HG03342 (cell line): ENCODE results near the gene SAP30BP.

ENCODE experiments used
- ATAC-seq: cut with Tn5 transposase; IDR thresholded peaks from one replicate; pipeline ENCODE4 v1.9.1; 2021; ENCODE audit warnings: mild to moderate bottlenecking, moderate library complexity; ENCODE audit not compliant: unreplicated experiment

The SAP30BP gene

DNA sequence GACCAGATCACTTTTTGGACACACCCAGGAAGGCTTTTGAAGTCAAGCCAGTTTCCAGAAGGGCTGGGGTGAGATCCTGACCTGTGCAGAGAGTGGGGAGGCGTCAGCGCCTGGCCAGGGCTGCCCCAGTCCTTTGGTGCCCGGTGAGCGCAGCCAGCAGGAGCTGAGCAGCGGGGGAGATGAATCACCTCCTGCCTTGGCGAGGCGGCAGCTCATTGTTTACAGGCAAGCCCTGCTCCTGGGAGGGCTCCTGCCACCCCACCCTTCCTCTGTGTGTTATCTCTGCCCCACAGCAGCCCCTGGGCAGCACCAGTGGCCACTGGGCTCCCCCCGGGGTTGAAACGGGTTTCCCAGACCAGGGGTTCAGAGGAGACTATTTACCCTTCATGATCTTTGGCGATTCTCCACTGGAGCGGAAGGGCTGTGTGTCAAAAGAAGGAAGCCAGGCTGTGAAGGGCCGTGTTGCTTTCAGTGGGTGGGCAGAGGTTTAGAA is 40.0 kb downstream of the SAP30BP start:
- ATAC-seq: no peak

DNA sequence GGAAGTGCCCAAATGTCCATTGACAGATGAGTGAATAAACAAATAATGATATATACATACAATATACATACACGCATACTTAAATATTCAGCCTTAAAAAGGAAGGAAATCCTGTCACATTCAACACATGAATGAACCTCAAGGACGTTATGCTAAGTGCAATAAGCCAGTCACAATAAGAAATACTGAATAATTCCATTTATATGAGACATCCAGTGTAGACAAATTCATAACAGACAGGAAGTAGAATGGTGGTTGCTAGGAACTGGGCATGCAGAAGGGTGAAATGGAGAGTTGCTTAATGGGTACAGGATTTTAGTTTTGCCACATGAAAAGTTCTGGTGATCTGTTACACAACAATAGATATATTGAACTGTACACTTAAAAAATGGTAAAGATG is 45.3 kb downstream of the SAP30BP start:
- no peak for ATAC-seq

DNA sequence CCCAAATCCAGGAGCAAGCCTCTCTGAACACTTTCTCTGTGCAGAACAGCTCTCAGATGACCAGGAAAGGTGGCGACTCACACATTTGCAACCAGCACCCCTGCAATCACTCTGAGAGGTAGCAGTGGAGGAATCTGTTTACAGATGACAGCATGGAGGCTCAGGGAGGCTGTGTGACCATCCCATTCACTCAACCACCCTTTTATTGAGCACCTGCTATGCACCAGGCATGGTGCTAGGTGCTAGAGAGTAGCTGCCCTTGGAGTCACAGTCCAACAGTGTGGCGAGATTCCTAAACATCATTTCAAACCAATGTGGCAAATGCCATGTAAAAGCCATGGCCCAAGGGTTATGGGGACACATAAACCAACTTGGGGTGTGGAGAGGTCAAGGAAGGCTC is 52.6 kb downstream of the SAP30BP start:
- ATAC-seq: no peak

DNA sequence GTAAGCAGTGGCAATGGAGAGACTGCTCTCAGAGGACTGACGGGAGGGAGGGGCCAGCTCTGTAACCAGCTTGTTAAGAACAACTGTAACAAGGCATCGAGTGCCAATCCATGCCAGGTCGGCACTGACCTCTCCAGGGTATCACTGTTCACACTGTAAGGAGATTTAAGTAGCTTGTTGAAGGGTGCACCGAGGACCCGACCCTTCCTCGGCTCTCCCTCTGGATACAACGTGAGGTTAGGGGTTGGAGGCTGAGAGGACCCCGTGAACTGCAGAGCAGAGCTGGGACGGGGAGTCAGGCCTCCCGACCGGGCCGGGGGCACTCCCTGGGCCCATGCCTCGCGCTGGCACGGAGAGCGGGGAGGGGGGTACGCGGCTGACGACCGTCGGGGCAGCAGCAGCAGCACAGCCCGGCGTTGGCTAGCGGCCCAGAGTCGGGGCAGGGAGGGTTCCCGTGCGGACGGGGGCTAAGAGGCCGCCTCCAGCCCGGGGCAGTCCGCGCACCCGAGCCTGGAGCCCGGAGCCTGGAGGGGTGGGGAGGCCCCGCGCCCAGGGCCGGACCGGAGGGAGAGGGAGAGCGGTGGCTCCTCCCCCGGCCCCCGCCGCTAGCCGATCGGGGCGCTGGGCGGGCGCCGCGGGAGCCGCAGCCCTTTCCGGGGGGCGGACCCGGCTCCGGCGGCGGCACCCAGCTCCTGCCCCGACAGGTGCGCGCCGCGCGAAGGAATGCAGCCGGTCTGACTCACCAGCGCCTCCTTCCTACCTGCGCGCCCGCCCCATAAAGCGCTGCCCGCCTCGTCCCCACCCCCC is 53.7 kb downstream of the SAP30BP start, which contains the start of gene ITGB4:
Gene ITGB4 (plus strand): TSS at position 804 of the 807 bp plus-strand sequence. CDS start 3,245 bp downstream, outside the sequence.
- no peak for ATAC-seq

DNA sequence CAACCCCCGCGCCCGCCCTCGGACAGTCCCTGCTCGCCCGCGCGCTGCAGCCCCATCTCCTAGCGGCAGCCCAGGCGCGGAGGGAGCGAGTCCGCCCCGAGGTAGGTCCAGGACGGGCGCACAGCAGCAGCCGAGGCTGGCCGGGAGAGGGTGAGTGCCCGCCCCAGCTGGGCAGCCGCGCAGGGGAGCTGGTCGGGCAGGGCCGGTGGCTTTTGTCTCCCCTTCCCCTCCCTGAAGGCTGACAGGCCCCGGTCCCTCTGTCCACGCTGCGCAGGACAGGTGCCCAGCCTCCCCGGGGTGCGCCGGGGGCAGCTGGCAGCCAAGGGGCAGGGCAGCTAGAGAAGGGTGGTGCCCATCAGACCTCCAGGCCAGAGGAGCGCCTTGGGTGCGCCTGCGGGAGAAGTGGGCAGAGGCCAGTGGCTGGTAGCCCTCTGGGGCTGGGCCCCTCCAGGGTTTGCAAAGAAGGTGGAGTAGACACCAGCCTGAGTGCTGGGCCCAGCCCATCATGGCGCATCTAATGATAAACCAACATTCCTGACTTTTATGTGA is 54.4 kb downstream of the SAP30BP start:
- no peak for ATAC-seq

DNA sequence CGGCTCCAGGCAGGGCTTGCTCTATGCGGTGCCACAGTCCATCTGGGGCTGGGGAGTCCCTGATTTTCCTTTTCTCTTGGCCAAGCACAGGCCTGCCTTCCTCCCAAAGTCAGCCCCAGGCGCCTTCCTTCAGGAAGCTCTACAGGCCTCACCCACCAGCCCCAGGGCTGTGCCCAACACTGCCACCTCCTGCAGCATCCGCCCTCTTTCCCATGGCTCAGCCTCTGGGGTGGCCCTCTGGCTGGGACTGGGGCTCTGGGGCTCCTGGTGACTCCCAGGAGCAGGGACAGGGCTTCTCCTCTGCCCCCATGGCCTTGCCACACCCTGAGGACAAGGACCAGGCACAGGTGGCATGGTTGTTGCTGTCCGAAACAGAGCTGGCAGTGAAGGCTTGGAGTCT is 54.9 kb downstream of the SAP30BP start:
- no peak for ATAC-seq

DNA sequence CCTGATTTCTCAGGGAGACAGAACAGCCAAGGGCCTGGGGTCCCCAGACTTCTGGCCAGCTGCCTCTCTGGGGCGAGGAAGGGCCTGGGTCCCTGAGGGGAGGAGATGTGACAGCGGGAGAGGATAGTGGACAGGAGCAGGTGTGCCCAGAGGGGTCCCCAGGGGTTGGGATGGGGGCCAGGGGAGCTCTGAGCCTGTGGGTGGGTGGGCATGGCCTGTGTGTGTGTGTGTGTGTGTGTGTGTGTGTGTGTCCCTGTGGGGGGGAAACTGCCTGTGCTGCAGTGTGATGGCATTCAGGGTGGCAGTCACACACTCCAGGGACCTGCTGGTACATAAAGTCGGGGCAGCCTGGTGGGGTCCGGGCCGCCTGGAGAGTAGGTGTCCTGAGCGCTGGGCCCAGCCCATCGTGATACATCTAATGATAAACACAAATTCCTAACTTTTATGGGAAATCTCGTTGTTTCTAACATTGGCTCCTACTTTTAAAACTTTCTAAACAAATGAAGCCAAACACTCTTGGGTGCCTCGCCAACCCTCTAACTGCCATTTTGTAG is 55.5 kb downstream of the SAP30BP start:
- no peak for ATAC-seq

DNA sequence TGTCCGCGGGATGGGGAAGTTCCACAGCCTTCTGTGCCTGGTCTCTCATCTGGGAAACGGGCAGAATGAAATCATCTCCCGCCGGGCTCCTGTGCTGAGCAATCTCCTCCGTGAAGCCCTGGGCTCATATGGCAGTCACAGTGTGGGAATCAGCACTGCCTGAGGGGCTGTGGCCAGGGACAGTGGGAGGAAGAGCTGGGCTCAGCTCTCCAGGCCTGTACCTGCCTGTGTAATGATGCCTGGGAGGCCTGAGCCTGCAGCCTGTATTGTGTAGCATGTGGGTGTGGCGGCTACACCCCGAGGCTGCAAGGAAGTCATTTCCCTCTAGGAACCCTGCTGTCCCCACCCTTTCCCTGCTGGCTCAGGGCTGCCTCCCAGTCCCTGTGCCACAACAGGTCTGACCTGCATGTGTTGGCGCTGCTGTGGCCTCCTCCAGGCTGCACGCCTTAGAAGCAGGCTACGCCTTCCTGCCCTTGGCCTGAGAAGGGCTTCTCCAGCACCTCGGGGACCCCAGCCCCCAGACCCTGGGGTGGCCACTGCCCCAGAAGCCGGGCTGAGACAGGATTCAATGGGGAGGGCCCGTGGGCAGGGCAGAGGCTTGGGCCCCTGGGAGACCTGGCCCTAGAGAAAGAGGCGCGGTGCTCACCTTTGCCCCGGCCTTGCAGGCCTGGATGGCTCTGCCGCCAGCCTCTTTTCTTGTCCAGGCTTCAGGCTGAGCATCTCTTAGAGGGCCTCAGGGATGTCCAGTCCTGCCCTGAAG is 56.2 kb downstream of the SAP30BP start:
- ATAC-seq: no peak

DNA sequence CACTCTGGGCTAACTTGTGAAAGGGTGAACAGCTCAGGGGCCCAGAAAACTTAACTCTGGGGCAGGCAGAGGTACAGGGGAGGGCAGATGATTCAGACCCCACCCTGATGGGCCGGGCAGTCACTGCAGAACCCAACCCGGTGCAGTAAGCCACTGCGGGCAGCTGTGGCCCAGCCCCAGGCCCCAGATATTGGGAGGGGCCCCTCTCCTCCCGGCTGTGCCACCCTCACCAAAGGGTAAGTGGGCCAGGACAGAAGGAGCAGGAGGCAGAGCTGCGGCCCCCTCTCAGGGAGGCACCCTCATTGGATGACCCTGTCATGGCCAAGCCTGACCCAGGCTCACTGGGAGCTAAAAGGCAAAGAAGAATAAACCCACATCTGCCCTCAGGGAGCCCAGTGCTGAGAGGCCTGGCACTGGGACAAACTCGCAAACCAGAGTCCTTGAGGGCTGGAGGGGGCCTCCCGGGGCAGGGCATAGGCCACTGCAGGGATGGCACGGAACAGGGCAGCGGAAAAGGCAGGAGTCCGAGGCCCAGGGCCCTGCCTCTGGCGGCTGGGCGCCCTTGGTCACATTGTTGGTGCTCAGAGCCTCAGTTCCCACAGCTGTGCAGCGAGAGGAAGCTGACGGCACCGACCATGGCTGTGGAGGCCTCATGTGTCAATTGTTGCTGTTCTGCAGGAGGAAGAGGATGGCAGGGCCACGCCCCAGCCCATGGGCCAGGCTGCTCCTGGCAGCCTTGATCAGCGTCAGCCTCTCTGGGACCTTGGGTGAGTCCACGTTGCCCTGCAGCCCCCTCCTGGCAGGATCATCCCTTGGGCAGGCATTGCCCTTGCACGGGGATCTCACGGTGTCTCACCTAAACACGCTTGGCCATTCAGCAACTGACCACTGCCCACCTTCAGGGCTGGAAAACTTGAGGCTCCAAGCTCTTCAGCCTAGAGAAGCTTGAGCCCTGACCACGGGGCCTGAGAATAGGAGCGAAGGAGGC is 57.2 kb downstream of the SAP30BP start:
- no peak for ATAC-seq

DNA sequence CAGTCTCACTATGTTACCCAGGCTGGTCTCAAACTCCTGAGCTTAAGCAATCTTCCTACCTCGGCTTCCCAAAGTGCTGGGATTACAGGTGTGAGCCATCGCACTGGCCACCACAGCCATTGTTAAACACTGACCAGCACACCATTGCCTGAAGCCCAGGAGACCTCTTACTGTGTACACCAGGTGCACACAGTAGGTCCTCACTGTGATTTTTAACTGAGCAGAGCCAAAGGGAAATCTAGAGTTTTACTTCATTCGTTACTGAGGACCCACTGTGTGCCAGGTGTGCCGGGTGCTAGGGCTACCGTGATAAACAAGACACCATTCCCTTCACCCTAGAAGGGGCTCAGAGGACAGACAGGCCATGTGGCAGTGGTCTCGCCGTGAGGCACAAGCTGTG is 58.4 kb downstream of the SAP30BP start:
- no peak for ATAC-seq

DNA sequence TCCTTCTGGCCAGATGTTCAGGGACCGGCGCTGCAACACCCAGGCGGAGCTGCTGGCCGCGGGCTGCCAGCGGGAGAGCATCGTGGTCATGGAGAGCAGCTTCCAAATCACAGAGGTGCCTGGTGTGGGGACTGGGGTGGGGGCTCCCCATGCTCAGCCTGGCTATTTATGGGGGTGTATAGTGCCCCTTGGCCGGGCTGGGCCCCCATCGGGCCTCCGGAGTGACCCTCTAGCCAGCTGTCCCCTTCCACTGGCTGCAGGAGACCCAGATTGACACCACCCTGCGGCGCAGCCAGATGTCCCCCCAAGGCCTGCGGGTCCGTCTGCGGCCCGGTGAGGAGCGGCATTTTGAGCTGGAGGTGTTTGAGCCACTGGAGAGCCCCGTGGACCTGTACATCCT is 60.3 kb downstream of the SAP30BP start:
- no peak for ATAC-seq

DNA sequence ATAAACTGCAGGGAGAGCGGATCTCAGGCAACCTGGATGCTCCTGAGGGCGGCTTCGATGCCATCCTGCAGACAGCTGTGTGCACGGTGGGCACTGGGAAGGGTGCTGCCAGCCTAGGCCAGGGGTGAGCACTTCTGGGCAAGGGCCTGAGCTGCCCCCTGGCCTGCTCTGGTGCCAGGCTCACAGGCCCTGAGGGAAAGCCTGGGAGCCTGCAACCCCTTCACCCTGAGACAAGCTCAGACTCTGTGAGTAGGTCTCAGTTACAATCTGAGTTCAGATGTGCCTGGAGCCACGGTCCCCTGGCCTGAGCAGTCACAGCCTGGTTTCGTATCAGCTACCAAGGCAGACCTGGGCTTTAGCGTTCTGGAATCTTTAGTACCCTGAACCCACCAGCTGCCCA is 62.2 kb downstream of the SAP30BP start:
- no peak for ATAC-seq

DNA sequence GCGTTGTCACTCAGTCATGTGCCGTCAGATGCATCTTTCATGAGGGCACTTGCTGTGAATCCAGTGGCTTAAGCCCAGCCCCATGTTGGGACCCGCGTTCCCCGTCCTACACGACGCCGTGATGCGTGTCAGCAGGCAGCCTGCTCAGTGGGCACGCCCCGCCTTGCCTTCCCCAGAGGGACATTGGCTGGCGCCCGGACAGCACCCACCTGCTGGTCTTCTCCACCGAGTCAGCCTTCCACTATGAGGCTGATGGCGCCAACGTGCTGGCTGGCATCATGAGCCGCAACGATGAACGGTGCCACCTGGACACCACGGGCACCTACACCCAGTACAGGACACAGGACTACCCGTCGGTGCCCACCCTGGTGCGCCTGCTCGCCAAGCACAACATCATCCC is 62.9 kb downstream of the SAP30BP start:
- ATAC-seq: no peak

DNA sequence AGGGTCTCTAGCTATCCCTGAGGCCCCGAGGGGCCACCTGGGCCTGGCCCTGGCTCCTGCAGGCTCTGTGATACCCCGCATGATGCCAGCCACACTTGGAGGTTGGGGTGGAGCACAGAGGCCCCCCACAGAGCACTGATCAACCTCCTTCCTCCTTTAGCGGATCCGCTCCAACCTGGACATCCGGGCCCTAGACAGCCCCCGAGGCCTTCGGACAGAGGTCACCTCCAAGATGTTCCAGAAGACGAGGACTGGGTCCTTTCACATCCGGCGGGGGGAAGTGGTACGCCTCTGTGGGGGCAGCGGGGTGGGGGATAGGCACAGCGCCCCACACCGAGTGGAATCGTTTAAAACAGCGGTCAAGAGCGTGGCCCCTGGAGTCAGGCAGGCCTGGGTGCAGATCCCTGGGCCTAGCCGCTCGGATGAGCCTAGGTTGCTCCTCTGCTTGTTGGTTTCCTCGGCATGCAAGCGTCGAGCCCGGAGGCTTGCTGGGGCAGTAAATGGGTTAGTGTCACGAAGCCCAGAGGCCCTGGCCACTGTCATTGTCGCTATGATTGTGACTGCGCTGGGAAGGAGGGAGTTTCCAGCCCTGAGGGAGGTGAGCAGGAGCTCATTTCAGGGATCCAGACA is 64.1 kb downstream of the SAP30BP start:
- ATAC-seq: no peak

DNA sequence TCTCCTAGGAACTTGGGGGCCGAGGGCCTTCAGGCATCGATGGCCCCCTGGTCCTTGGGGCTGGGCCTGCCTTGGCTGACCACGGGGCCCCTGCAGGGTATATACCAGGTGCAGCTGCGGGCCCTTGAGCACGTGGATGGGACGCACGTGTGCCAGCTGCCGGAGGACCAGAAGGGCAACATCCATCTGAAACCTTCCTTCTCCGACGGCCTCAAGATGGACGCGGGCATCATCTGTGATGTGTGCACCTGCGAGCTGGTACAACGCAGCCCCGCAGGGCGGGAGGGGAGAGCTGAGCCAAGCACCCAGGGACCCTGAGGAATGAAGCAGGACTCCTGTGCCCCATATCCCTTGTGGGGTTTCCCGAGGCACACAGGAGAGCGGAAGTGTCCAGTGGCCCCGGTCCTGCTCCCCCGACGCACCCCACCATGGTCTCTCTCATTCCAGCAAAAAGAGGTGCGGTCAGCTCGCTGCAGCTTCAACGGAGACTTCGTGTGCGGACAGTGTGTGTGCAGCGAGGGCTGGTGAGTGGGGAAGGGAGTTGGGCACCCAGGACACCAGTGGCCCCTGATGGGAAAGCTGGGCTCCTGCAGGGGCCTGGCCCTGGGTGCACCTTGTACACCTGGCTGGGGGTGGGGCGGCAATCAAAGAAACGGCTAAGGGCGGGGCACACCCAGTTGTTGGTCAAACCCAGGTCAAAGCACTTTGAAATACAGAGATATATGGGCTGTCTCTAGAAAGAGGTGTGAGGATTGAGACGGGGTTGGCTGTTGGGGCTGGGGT is 64.8 kb downstream of the SAP30BP start:
- no peak for ATAC-seq

DNA sequence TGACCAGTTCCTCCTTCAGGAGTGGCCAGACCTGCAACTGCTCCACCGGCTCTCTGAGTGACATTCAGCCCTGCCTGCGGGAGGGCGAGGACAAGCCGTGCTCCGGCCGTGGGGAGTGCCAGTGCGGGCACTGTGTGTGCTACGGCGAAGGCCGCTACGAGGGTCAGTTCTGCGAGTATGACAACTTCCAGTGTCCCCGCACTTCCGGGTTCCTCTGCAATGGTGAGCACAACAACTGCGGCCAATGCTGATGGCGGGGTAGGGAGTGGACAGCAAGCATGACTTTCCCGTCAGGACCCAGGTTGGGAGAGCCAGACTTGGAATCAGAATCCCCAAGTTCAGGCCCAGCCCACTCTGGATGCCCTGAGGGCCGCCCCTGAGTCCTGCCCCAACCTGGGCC is 66.3 kb downstream of the SAP30BP start:
- no peak for ATAC-seq

DNA sequence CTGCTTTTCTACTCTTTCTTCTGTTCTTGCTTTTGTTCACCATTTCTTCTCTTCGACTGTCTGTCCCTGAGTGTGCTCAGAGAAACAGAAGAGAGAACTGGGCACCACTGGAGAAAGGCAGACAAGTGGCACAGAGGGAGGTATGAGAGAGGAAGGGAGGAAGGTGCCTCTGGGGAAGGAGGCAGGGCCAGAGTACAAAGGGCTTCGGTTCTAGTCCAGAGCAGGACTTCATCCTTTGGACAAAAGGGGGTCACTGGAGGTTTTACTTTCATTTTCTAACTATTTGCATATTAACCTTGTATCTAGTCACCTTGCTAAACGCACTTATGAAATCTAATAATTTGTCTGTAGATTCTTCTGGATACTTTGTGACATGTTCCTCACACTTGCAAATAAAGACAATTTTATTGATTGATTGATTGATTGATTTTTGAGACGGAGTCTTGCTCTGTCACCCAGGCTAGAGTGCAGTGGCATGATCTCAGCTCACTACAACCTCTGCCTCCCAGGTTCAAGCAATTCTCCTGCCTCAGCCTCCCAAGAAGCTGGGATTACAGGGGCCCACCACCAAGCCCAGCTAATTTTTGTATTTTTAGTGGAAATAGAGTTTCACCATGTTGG is 67.6 kb downstream of the SAP30BP start:
- ATAC-seq: no peak

DNA sequence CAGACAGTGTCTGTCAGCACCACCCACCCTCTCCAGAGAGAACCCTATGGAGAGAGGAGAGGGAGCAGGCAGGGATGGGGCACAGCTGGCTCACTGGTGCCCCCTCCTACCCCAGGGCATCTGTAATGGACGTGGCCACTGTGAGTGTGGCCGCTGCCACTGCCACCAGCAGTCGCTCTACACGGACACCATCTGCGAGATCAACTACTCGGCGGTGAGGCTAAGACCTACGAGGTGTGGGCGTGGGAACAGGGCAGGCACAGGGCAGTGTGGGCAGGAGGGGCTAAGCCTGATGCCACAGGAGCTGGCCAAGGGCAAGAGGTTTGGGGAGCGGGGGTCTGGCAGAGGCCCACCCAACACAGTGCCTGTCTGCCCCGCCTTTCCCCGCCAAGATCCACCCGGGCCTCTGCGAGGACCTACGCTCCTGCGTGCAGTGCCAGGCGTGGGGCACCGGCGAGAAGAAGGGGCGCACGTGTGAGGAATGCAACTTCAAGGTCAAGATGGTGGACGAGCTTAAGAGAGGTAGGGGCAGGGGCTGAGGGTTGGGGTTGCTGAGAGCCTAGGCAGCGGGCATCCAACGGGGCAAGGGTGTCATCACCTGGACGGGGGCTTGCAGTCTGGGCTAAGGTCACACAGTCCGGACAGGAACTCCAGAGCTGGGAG is 69.2 kb downstream of the SAP30BP start:
- ATAC-seq: no peak
